Testis (tissue), 2 donors: Measurements from ENCODE around the gene BSND.

ENCODE experiments used
- CTCF ChIP-seq, 3 experiments: fragments of 450-650 bp in 2 of 3; fragments of 200-600 bp in 1 of 3; sonication (generic) in 1 of 3; IDR thresholded peaks; one replicate each; pipeline ENCODE4 v1.5.1; 2016 to 2019; ENCODE audit warnings: antibody characterized with exemption in 3 of 3, mild to moderate bottlenecking in 2 of 3, moderate library complexity in 1 of 3
- POLR2A ChIP-seq: fragments of 450-650 bp; IDR thresholded peaks from one replicate; pipeline ENCODE4 v1.6.1; 2017; ENCODE audit warnings: antibody characterized with exemption, mild to moderate bottlenecking, moderate library complexity

DNA sequence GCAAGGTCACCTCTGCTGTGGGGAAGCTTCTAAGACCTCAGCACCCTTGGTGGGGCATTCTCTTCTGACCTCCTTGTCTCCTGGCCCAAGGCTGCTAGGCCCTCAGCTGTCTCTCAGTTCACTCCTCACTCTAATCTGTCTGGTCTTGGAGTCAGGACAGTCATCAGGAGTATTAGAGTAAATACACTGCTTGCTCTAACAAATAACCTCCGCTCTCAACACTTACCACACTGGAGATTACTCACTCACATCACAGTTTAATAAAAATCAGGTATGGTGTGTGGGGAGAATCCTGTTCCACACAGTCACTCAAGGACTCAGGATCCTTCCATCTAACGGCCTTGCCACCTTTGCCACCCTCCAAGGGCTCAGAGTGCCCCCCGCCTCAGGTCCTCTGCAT, 44.9 kb upstream of the BSND start:
- TF ChIP-seq CTCF (IDR thresholded peaks at IDR 0.05) = no peak
- TF ChIP-seq POLR2A = no peak
